GM19467 (cell line): Measurements from ENCODE around the gene FCSK.
"Not testable (repeated sequence)": the region's sequence is repeated elsewhere in the genome, so short reads cannot be mapped to it uniquely, and the experiment has no call there.

Source experiments
- ATAC-seq: cut with Tn5 transposase; IDR thresholded peaks from one replicate; pipeline ENCODE4 v1.9.1; 2021; ENCODE audit warnings: mild to moderate bottlenecking, moderate library complexity; ENCODE audit not compliant: unreplicated experiment

Gene FCSK

GRCh38 chr16:70522216-70523075 lies 68.1 kb downstream of the FCSK start:
- ATAC-seq: no peak

- ATAC-seq: peak; percentile 39
Observed at GRCh38 chr16:70523076-70523742, 68.8 kb downstream of the FCSK start, which contains the start of gene COG4. COG4 (minus strand) TSS chr16:70523554; CDS start chr16:70523543, 11 bp downstream.

- ATAC-seq: no peak
Observed at GRCh38 chr16:70523743-70524398, 69.5 kb downstream of the FCSK start, which contains the start of gene SF3B3. SF3B3 (plus strand) TSS chr16:70523816; CDS start chr16:70526657, 2,841 bp downstream.

GRCh38 chr16:70524399-70524825 lies 70.0 kb downstream of the FCSK start:
- ATAC-seq: not testable (repeated sequence)

- no peak for ATAC-seq
Observed at GRCh38 chr16:70526403-70526802, 72.0 kb downstream of the FCSK start.

GRCh38 chr16:70527315-70527996 lies 73.1 kb downstream of the FCSK start:
- ATAC-seq: no peak

GRCh38 chr16:70529051-70529777 lies 74.8 kb downstream of the FCSK start:
- no peak for ATAC-seq
